Caco-2 (cell line): Measurements from ENCODE around the gene HHAT. TPM values are rescaled to one million over a fixed set of nuclear protein-coding genes. Genes with fewer than 3 reads are reported as not detected.
A peak's percentile ranks its signal among the peaks of the same experiment; 100 is the strongest.

Experiments used
- BruUV-seq: library from RNA; stranded (reverse); fragments of 400-500 nt; replicated peaks from 2 replicates; lab custom pipeline; 2021; lab: Mats Ljungman, UMichigan
- CTCF ChIA-PET: fragments of 300-600 bp; sonication (Branson Sonifier 250); formaldehyde crosslinking; loops from one replicate; lab custom pipeline; 2022; ENCODE audit warnings: antibody characterized with exemption; lab: Charles Lee
- POLR2A ChIA-PET: fragments of 300-600 bp; sonication (Branson Sonifier 250); formaldehyde crosslinking; loops from one replicate; lab custom pipeline; 2022; ENCODE audit warnings: antibody characterized with exemption; lab: Charles Lee
- DNase-seq, 2 experiments: peaks; one replicate each; pipeline versions ENCODE4 v3.0.0 to v3.0.0-alpha.2; 2020 to 2022
- H3K27me3 ChIP-seq: replicated peaks from 2 replicates; pipeline ENCODE4 v1.6.0; 2011; ENCODE audit warnings: low read length; ENCODE audit not compliant: control insufficient read depth, insufficient read depth
- H3K36me3 ChIP-seq: 2 replicates; pipeline ENCODE4 v1.5.1; 2011; ENCODE audit warnings: low read length; ENCODE audit not compliant: control insufficient read depth, insufficient read depth
- H3K4me1 ChIP-seq: fragments of 250-450 bp; sonication (Bioruptor Pico); 2 replicates; pipeline ENCODE4 v1.5.1; 2020; ENCODE audit warnings: mild to moderate bottlenecking
- H3K4me3 ChIP-seq: 2 replicates; pipeline ENCODE4 v1.5.1; 2011; ENCODE audit warnings: low read depth, mild to moderate bottlenecking, control low read depth, low read length
- H3K9me3 ChIP-seq: fragments of 250-450 bp; sonication (Bioruptor Pico); 2 replicates; pipeline ENCODE4 v1.5.1; 2020; ENCODE audit warnings: mild to moderate bottlenecking, moderate library complexity
- H3K27ac Mint-ChIP-seq: one replicate; pipeline ENCODE4 v1.8.0; 2022; ENCODE audit warnings: mixed read lengths; ENCODE audit not compliant: unreplicated experiment
- H3K27me3 Mint-ChIP-seq: one replicate; pipeline ENCODE4 v1.8.0; 2022; ENCODE audit warnings: mixed read lengths; ENCODE audit not compliant: insufficient read depth, unreplicated experiment
- H3K36me3 Mint-ChIP-seq: one replicate; pipeline ENCODE4 v1.8.0; 2022; ENCODE audit warnings: mild to moderate bottlenecking, mixed read lengths; ENCODE audit not compliant: insufficient read depth, unreplicated experiment
- H3K4me1 Mint-ChIP-seq: one replicate; pipeline ENCODE4 v1.8.0; 2022; ENCODE audit warnings: low read depth, mixed read lengths; ENCODE audit not compliant: unreplicated experiment
- H3K4me3 Mint-ChIP-seq: one replicate; pipeline ENCODE4 v1.8.0; 2022; ENCODE audit warnings: mild to moderate bottlenecking, moderate library complexity, mixed read lengths; ENCODE audit not compliant: unreplicated experiment
- H3K9me3 Mint-ChIP-seq: one replicate; pipeline ENCODE4 v1.8.0; 2022; ENCODE audit warnings: mixed read lengths; ENCODE audit not compliant: unreplicated experiment
- CTCF ChIP-seq, 2 experiments: fragments of 200-600 bp in 1 of 2; IDR thresholded peaks; 1 replicate in 1 of 2; 2 replicates in 1 of 2; pipeline versions ENCODE4 v1.5.1 to v1.8.0; 2011 to 2022; ENCODE audit warnings: antibody characterized with exemption in 1 of 2, control low read depth in 1 of 2, inconsistent platforms in 1 of 2, low read depth in 1 of 2, low read length in 1 of 2, mild to moderate bottlenecking in 1 of 2, moderate library complexity in 1 of 2; ENCODE audit not compliant: insufficient read depth in 1 of 2, severe bottlenecking in 1 of 2, unreplicated experiment in 1 of 2
- intact Hi-C: fragments of 100-400 bp; cut with micrococcal nuclease; formaldehyde crosslinking; loops from one replicate; pipeline ENCODE4 v1.10.0; 2022; ENCODE audit not compliant: unreplicated experiment
- total RNA-seq: library from RNA; stranded (reverse); gene quantifications from 2 replicates; pipeline ENCODE4 v1.2.3, GENCODE V29; 2022

HHAT gene
- total RNA-seq, 1 experiment from 2014 or later = 3.9 TPM

- H3K36me3 ChIP-seq = no peaks in the 10 kb centered on the region
- H3K4me1 ChIP-seq = no peaks in the 10 kb centered on the region
- H3K27ac Mint-ChIP-seq = peak overlapping the region; percentile 15
- POLR2A ChIA-PET = no interaction called here
- no peaks in the 10 kb centered on the region for H3K27me3 ChIP-seq
- H3K9me3 ChIP-seq = no peaks in the 10 kb centered on the region
- DNase-seq = no peak
- BruUV-seq = no TSS peak
- H3K36me3 Mint-ChIP-seq = no peaks in the 10 kb centered on the region
- no peaks in the 10 kb centered on the region for H3K9me3 Mint-ChIP-seq
- H3K4me3 ChIP-seq = no peak overlapping the region
- intact Hi-C loops = no loop called here
- TF ChIP-seq CTCF (IDR thresholded peaks at IDR 0.05; ENCODE audit: insufficient read depth in 1 of 2, low read depth in 1 of 2, low read length in 1 of 2, severe bottlenecking in 1 of 2, unreplicated experiment in 1 of 2) = no peak
- H3K27me3 Mint-ChIP-seq = no peaks in the 10 kb centered on the region
- CTCF ChIA-PET = no interaction called here
- H3K4me3 Mint-ChIP-seq = no peak overlapping the region
- H3K4me1 Mint-ChIP-seq = no peaks in the 10 kb centered on the region
These were observed 356.0 kb downstream of the HHAT start for GRCh38 chr1:210684466-210685294.

- BruUV-seq = no TSS peak
- no peak for TF ChIP-seq CTCF (IDR thresholded peaks at IDR 0.05; ENCODE audit: insufficient read depth in 1 of 2, low read depth in 1 of 2, low read length in 1 of 2, severe bottlenecking in 1 of 2, unreplicated experiment in 1 of 2)
- intact Hi-C loops = no loop called here
- Mint-ChIP-seq H3K4me3 (no peak overlapping the region), H3K27me3 (no peaks in the 10 kb centered on the region), H3K9me3 (no peaks in the 10 kb centered on the region), H3K27ac (no peak overlapping the region), H3K36me3 (no peaks in the 10 kb centered on the region), H3K4me1 (no peaks in the 10 kb centered on the region)
- H3K27me3 ChIP-seq = no peaks in the 10 kb centered on the region
- no peaks in the 10 kb centered on the region for H3K9me3 ChIP-seq
- no peak for DNase-seq
- H3K36me3 ChIP-seq = no peaks in the 10 kb centered on the region
- no peaks in the 10 kb centered on the region for H3K4me1 ChIP-seq
- ChIA-PET POLR2A (no interaction called here), CTCF (no interaction called here)
- H3K4me3 ChIP-seq = no peak overlapping the region
These were observed 356.6 kb downstream of the HHAT start for GRCh38 chr1:210685295-210685650.

- Mint-ChIP-seq H3K9me3 (no peaks in the 10 kb centered on the region), H3K4me3 (no peak overlapping the region), H3K36me3 (no peaks in the 10 kb centered on the region), H3K27me3 (no peaks in the 10 kb centered on the region), H3K27ac (no peak overlapping the region), H3K4me1 (no peaks in the 10 kb centered on the region)
- Histone ChIP-seq H3K4me3 (no peak overlapping the region), H3K27me3 (no peaks in the 10 kb centered on the region), H3K36me3 (no peaks in the 10 kb centered on the region), H3K9me3 (no peaks in the 10 kb centered on the region), H3K4me1 (no peaks in the 10 kb centered on the region)
- no peak for DNase-seq
- intact Hi-C loops = no loop called here
- TF ChIP-seq CTCF (IDR thresholded peaks at IDR 0.05; ENCODE audit: insufficient read depth in 1 of 2, low read depth in 1 of 2, low read length in 1 of 2, severe bottlenecking in 1 of 2, unreplicated experiment in 1 of 2) = no peak
- ChIA-PET CTCF (interaction anchor here (0.9 kb wide), 1 partner anchor 10 kb away, joined by 3 read pairs; no protein-coding TSS in a partner anchor), POLR2A (no interaction called here)
- no TSS peak for BruUV-seq
These were observed 358.1 kb downstream of the HHAT start for GRCh38 chr1:210686841-210687240.
